CD4-positive, alpha-beta memory T cell (primary cell): ENCODE measurements around the gene GSTO2. TPM values are rescaled to one million over a fixed set of nuclear protein-coding genes. Genes with fewer than 3 reads are reported as not detected.

Experiments used
- CTCF ChIA-PET: fragments of 350-600 bp; sonication (Branson Sonifier 250); formaldehyde crosslinking; loops from one replicate; lab custom pipeline; 2021; ENCODE audit warnings: inconsistent platforms; ENCODE audit not compliant: partially characterized antibody; lab: Charles Lee
- POLR2A ChIA-PET: fragments of 350-600 bp; sonication (Branson Sonifier 250); formaldehyde crosslinking; loops from one replicate; lab custom pipeline; 2021; ENCODE audit not compliant: partially characterized antibody; lab: Charles Lee
- DNase-seq, 5 donors: peaks; one replicate each; pipeline versions ENCODE4 v3.0.0 to v3.0.0-alpha.2; 2020 to 2022; ENCODE audit warnings: mixed read lengths in 1 of 5
- H3K27ac ChIP-seq: one replicate; pipeline ENCODE4 v1.7.0; 2013; ENCODE audit warnings: low read depth, low read length
- H3K27me3 ChIP-seq: 2 replicates; pipeline ENCODE4 v1.7.0; 2013; ENCODE audit warnings: mild to moderate bottlenecking, low read length, moderate library complexity; ENCODE audit not compliant: insufficient read depth
- H3K36me3 ChIP-seq: 2 replicates; pipeline ENCODE4 v1.7.0; 2013; ENCODE audit warnings: mild to moderate bottlenecking, low read length, moderate library complexity; ENCODE audit not compliant: insufficient read depth
- H3K4me1 ChIP-seq: 2 replicates; pipeline ENCODE4 v1.7.0; 2013; ENCODE audit warnings: mild to moderate bottlenecking, low read length, moderate library complexity; ENCODE audit not compliant: insufficient read depth
- H3K4me3 ChIP-seq, 2 donors: one replicate each; pipeline ENCODE4 v1.7.0; 2013; ENCODE audit warnings: low read length in 2 of 2, mild to moderate bottlenecking in 1 of 2
- H3K9me3 ChIP-seq, 2 donors: one replicate each; pipeline ENCODE4 v1.7.0; 2013; ENCODE audit warnings: low read length in 2 of 2, control low read depth in 1 of 2; ENCODE audit not compliant: control insufficient read depth in 1 of 2
- H3K27ac Mint-ChIP-seq, 7 donors: one replicate each; pipeline ENCODE4 v1.8.0; 2020 to 2021; ENCODE audit warnings: mixed read lengths in 7 of 7, mild to moderate bottlenecking in 6 of 7, inconsistent platforms in 3 of 7, moderate library complexity in 3 of 7
- H3K27me3 Mint-ChIP-seq, 2 donors: one replicate each; pipeline ENCODE4 v1.8.0; 2020 to 2021; ENCODE audit warnings: mixed read lengths in 2 of 2
- H3K36me3 Mint-ChIP-seq, 2 donors: one replicate each; pipeline ENCODE4 v1.8.0; 2020 to 2021; ENCODE audit warnings: mixed read lengths in 2 of 2, inconsistent platforms in 1 of 2, mild to moderate bottlenecking in 1 of 2
- H3K4me1 Mint-ChIP-seq, 4 donors: one replicate each; pipeline ENCODE4 v1.8.0; 2020 to 2021; ENCODE audit warnings: mixed read lengths in 4 of 4, mild to moderate bottlenecking in 1 of 4
- H3K4me3 Mint-ChIP-seq, 8 donors: one replicate each; pipeline ENCODE4 v1.8.0; 2020 to 2021; ENCODE audit warnings: mixed read lengths in 8 of 8, mild to moderate bottlenecking in 7 of 8, moderate library complexity in 6 of 8, inconsistent platforms in 3 of 8
- H3K9me3 Mint-ChIP-seq, 8 donors: one replicate each; pipeline ENCODE4 v1.8.0; 2020 to 2021; ENCODE audit warnings: mixed read lengths in 8 of 8, mild to moderate bottlenecking in 5 of 8, inconsistent platforms in 3 of 8, moderate library complexity in 1 of 8
- intact Hi-C: fragments of 100-400 bp; cut with micrococcal nuclease; formaldehyde crosslinking; loops from one replicate; pipeline ENCODE4 v1.15.1; 2023
- microRNA-seq: library from miRNA; unstranded; fragments of <30 nt; microRNA quantifications from one replicate; pipeline ENCODE4 v1.2.0, GENCODE V29; 2021; ENCODE audit warnings: borderline replicate concordance, borderline number of aligned reads, borderline microRNAs expressed, mixed read lengths
- polyA plus RNA-seq, 2 donors: library from polyadenylated mRNA; unstranded; fragments of 300-500 nt; fragmentation: Illumina TruSeq; gene quantifications; one replicate each; pipeline ENCODE4 v1.2.3, GENCODE V29; 2021
- total RNA-seq, 2 experiments: library from RNA; stranded (reverse); gene quantifications; one replicate each; pipeline ENCODE4 v1.2.3, GENCODE V29; 2021

The GSTO2 gene
- total and polyA plus RNA-seq, 4 experiments from 2014 or later: 0.94 to 2.3 (median 1.4) TPM

- peak; percentile 87 to 91 (median 88) for DNase-seq
- H3K27ac Mint-ChIP-seq: peak within 1 kb of the TSS in 4 of 7 donors; percentile 34 to 66 (median 46)
- no peaks in the 10 kb centered on the region for H3K9me3 ChIP-seq
- H3K4me1 Mint-ChIP-seq: peaks cover 0 to 19% (median 14%) of the 10 kb centered on the region in 4 donors
- no peaks in the 10 kb centered on the region for H3K27me3 Mint-ChIP-seq
- H3K9me3 Mint-ChIP-seq: no peaks in the 10 kb centered on the region
- peak within 1 kb of the TSS in 3 of 8 donors; percentile 41 to 72 (median 61) for H3K4me3 Mint-ChIP-seq
- H3K4me3 ChIP-seq: peak within 1 kb of the TSS; percentile 17 to 58
- H3K27ac ChIP-seq: peak within 1 kb of the TSS; percentile 18
- no peaks in the 10 kb centered on the region for H3K36me3 Mint-ChIP-seq
- intact Hi-C loops: loop anchor here (1.0 kb wide), 1 partner anchor 15 kb away; the partner anchor contains the start of gene ITPRIP
- CTCF ChIA-PET: interaction anchor here (0.7 to 11.8 kb wide), 20 partner anchors 10 to 94 kb away, joined by 3 to 481 read pairs (median 8); partner anchors contain the start of genes GSTO2 and ITPRIP
- no peaks in the 10 kb centered on the region for H3K27me3 ChIP-seq
- H3K4me1 ChIP-seq: peaks cover 33% of the 10 kb centered on the region
- no peaks in the 10 kb centered on the region for H3K36me3 ChIP-seq
- POLR2A ChIA-PET: interaction anchor here (0.9 to 6.1 kb wide), 10 partner anchors 16 to 675 kb away, joined by 3 to 74 read pairs (median 6); partner anchors contain the start of genes GSTO2 and ITPRIP
Measured at GRCh38 chr10:104353325-104354048, 84.5 kb downstream of the GSTO2 start, which contains the start of gene CFAP58. TSS of gene CFAP58 (plus strand) at chr10:104353833. CDS start at chr10:104353898, 65 bp downstream.

Small RNA genes lying within 50 kb of the gene (microRNA-seq; reads per million reads assigned to microRNA genes)
- gene MIR4482: not detected

Other genes with a start within 250 kb of the GSTO2 start
- not detected for gene COL17A1, start 183.3 kb upstream of the GSTO2 start, total RNA-seq
- gene COL17A1, start 183.3 kb upstream of the GSTO2 start, polyA plus RNA-seq: not detected
- 10 to 100 TPM; 12.2 to 12.4 TPM for gene SFR1, start 147.0 kb upstream of the GSTO2 start, total RNA-seq
- gene SFR1, start 147.0 kb upstream of the GSTO2 start, polyA plus RNA-seq: 10 to 100 TPM; 10.0 to 15.8 TPM
- gene CFAP43, start 36.8 kb upstream of the GSTO2 start, total RNA-seq: not detected
- not detected for gene CFAP43, start 36.8 kb upstream of the GSTO2 start, polyA plus RNA-seq
- gene GSTO1, start 14.3 kb upstream of the GSTO2 start, total RNA-seq: 10 to 100 TPM; 52.8 to 54.7 TPM
- gene GSTO1, start 14.3 kb upstream of the GSTO2 start, polyA plus RNA-seq: 100 to 1,000 TPM; 154 to 207 TPM
- gene ITPRIP, start 69.3 kb downstream of the GSTO2 start, total RNA-seq: 10 to 100 TPM; 15.6 to 15.7 TPM
- gene ITPRIP, start 69.3 kb downstream of the GSTO2 start, polyA plus RNA-seq: 10 to 100 TPM; 10.3 to 12.8 TPM
- gene CFAP58, start 84.6 kb downstream of the GSTO2 start, total RNA-seq: not detected
- not detected for gene CFAP58, start 84.6 kb downstream of the GSTO2 start, polyA plus RNA-seq